HG03565 (cell line): ENCODE results near the gene MTG1.
"Not testable (repeated sequence)": the region's sequence is repeated elsewhere in the genome, so short reads cannot be mapped to it uniquely, and the experiment has no call there.

ENCODE experiments used
- ATAC-seq: cut with Tn5 transposase; IDR thresholded peaks from one replicate; pipeline ENCODE4 v1.9.1; 2021; ENCODE audit warnings: mild to moderate bottlenecking, moderate library complexity; ENCODE audit not compliant: unreplicated experiment

MTG1 gene

GRCh38 chr10:133377818-133378250, 16.1 kb upstream of the MTG1 start:
- ATAC-seq = no peak

DNA sequence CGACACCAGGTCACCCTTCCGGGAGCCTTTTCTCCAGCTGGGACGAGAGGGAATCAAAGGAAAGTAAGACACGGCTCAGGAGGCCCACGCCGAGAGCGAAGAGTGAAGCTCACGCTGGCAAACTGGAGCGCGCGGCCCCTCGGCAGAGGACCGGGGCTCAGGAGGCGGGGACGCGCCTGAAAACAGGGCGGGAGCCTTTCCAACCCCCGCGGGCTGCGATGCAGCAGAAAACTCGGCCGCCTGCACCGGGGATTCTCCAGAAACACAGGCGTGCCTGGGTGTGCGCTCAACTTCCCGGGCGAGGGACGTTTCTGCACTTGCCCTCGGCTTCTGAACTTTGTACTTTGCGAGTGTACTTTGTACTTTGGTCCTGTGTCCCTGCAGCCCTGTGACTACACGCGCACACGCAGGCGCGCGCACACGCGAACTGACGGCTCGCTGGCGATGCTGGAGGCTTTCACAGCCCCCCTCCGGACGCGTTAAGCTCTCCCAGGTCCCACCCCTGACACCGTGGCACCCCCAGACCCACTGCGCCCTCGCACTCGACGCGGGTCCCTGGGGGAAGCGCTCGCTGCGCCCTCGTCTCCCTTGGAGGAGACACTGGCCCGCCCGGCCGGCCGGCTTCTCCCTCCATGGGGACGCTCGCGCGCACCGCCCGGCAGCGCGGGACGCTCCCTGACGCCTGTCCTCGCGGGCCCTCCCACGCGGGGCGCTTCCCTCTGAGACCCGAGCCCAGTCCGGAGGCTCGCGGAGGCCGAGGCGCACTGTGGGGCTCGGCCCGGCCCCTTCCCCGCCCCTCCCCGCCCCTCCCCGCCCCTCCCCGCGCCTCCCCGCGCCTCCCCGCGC, 15.5 kb upstream of the MTG1 start:
- no peak for ATAC-seq

DNA sequence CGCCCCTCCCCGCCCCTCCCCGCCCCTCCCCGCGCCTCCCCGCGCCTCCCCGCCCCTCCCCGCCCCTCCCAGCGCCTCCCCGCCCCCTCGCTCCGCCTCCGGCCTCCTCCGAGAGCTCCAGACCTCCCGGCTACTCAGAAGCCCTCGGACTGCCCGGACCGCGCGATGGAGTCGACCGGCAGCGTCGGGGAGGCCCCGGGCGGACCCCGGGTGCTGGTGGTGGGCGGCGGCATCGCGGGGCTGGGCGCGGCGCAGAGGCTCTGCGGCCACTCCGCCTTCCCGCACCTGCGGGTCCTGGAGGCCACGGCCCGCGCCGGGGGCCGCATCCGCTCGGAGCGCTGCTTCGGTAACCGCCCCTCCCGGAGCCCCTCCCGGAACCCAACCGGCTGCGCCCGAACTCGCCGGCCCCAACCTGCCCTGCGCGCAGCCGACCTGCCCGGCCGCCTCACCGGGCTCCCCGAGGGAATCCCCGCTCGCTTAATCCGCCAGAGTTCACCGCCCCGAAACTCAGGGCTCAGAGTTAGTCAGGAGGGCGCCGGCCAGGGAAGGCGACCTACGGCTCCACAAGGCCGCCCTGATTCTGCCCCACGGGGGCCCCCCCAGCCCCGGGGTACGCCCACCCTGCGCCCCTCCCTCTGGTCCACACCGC, 14.7 kb upstream of the MTG1 start, which contains the start of gene PAOX:
Gene PAOX, plus strand, starts transcription at position 111 of the 649 bp plus-strand sequence. Its CDS starts 55 bp downstream, at position 166.
- peak; percentile 37 for ATAC-seq

- ATAC-seq = no peak
Measured at GRCh38 chr10:133379801-133380666, 13.9 kb upstream of the MTG1 start.

GRCh38 chr10:133381036-133381435, 12.9 kb upstream of the MTG1 start:
- ATAC-seq = no peak

DNA sequence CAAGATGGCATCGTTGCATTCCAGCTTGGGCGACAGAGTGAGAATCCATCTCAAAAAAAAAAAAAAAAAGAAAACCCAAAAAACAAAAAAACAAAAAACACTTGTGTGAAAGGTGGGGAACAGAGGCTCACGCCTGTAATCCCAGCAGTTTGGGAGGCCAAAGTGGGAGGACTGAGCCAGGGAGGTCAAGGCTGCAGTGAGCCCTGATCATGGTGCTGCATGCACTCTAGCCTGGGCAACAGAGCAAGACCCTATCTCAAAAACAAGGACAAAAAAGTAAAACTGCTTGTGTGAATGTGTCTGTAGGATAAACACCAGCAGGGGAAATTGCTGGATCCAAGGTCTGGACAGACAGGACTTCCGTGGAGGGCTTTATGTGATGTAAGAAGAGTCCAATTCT, 10.4 kb upstream of the MTG1 start:
- no peak for ATAC-seq

GRCh38 chr10:133384071-133384470, 9.9 kb upstream of the MTG1 start:
- no peak for ATAC-seq

DNA sequence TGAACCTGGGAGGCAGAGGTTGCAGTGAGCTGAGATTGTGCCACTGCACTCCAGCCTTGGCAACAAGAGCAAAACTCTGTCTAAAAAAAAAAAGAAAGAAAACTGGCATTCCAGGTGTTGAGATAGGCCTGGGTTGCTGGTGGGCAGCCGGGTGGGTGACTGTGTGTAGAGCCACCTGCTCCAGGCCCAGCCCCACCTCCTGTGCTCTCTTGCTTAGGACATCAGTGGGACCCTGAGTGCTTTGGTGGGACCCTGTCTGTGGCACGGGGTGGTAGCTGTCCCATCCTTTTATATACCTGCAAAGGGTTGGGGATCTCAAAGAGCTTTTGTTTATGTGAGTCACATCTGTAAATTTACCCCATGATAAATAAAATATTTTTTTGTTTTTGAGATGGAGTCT, 8.7 kb upstream of the MTG1 start:
- ATAC-seq = no peak

GRCh38 chr10:133386951-133387350, 7.0 kb upstream of the MTG1 start:
- not testable (repeated sequence) for ATAC-seq

DNA sequence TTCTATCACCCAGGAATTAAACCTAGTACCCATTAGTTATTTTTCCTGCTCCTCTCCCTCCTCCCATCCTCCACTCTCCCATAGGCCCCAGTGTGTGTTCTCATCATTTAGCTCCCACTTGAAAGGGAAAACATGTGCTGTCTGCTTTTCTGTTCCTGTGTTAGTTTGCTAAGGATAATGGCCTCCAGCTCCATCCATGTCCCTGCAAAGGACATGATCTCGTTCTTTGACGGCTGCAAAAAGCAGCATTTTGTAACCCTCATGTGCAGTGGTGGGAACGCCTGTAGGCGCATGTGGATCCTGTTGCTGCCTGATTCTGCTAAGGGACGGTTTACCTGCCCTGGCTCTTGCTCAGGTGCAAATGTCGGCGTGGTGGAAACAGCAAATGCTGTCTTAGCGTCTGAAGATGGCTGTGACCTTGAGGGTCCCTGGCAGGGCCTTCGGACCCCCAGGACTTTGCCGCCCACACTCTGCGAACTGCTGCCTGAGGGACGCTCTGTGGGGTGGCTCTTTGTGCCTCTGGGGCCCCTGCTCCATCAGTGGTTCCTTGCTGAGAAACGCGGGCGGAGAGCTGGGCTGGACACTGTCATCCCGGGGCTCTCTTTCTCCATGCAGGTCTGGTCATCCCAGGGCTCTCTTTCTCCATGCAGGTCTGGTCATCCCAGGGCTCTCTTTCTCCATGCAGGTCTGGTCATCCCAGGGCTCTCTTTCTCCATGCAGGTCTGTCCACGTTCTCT, 5.6 kb upstream of the MTG1 start:
- no peak for ATAC-seq

- ATAC-seq = peak; percentile 78
Measured at GRCh38 chr10:133388973-133389818, 4.8 kb upstream of the MTG1 start.

DNA sequence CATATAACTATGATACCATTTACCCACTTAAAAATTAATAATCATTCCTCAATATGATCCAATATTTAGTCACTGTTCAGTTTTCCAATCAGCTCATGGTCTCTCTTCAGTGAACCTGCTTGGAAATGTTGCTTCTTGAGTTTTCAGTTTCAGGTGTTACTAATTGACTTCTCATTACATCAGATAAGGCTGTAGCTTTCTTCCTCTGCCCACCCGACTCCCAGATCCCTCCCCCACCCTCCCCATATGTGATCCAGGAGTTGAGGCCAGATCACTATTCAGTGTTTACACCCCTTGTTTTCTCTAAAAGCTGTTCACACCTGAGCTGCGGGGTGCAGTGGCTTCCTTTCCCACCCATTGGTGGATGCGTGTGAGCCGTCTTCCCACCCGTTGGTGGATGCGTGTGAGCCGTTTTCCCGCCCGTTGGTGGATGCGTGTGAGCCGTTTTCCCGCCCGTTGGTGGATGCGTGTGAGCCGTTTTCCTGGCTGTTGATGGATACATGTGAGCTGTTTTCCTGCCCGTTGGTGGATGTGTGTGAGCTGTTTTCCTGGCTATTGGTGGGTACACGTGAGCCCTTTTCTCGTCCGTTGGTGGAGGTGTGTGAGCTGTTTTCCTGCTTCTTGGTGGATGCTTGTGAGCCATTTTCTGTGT, 3.2 kb upstream of the MTG1 start:
- no peak for ATAC-seq

DNA sequence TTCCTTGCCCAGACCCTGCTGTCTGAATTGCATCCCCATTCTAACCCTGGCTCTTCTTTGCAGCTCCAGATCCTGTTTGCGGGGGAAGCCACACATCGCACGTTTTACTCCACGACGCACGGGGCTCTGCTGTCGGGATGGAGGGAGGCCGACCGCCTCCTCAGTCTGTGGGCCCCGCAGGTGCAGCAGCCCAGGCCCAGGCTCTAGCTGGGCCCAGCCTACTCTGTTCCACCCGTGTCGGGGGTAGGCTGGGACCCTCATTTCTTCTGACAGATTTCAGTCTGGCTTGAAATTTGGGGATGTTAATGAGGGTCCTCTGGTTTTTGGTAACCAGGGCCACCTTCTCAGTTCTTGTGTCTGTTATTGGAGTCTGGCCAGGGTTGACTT, 2.7 kb upstream of the MTG1 start:
- no peak for ATAC-seq

- no peak for ATAC-seq
Measured at GRCh38 chr10:133391761-133392518, 2.0 kb upstream of the MTG1 start.

DNA sequence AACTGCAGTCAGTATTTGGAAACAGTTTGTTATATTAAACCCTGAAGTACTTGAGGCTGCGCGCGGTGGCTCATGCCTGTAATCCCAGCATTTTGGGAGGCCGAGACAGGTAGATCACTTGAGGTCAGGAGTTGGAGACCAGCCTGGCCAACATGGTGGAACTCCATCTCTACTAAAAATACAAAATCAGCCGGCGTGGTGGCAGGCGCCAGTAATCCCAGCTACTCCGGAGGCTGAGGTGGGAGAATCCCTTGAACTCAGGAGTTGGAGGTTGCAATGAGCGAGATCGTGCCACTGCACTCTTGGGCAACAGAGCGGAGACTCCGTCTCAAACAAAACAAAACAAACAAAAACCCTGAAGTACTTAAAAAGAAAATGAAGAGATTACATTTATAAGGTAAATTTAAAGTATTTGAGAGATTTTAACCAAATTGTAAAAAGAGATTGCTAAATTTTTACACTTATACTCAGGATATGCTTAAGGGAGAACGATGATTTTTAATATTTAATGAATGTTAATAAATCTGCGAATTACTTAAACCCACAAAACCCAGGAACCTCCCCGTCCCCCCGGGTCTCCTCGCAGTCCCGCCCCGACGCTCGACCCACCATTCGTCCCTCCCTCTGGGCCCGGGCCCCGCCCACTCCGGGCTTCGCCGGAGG, 425 bp upstream of the MTG1 start:
- no peak for ATAC-seq

- ATAC-seq = no peak
Measured at GRCh38 chr10:133394801-133395221, 854 bp downstream of the MTG1 start.

DNA sequence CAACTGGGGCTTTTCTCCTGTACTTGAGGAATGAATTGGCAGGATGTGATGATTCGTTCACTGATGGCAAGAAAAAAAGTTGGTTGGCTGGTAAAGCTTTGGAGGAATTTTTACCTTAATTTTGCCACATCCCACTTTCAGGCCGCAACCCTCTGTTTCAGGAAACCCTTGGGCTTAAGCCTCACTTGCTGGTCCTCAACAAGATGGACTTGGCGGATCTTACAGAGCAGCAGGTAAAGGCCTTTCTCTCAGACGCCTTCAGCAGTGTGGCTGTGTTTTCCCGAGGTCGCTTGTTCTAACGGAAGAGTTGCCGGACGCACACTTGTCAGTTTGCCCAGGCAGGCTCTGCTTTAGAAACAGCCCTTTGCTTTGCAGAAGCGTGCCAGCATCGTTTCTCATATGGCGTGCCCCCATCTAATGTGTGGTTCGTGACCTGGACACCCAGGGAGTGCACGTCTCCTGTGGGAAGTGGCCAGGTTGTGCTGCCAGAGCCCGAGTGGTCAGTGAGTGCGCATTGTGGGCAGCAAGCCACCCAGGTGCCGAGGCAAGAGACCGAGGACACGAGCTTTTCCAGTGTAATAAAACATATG, 2.2 kb downstream of the MTG1 start:
- no peak for ATAC-seq

GRCh38 chr10:133397938-133398337, 4.0 kb downstream of the MTG1 start:
- no peak for ATAC-seq
